HG03039 (cell line): ENCODE data around the gene CIZ1.
"Not testable (repeated sequence)": the region's sequence is repeated elsewhere in the genome, so short reads cannot be mapped to it uniquely, and the experiment has no call there.

Source experiments
- ATAC-seq: cut with Tn5 transposase; IDR thresholded peaks from one replicate; pipeline ENCODE4 v1.9.1; 2021; ENCODE audit warnings: mild to moderate bottlenecking, moderate library complexity; ENCODE audit not compliant: unreplicated experiment

CIZ1 gene

GRCh38 chr9:128148509-128149000, 42.8 kb downstream of the CIZ1 start:
- ATAC-seq, result no peak

GRCh38 chr9:128146591-128147120, 44.7 kb downstream of the CIZ1 start:
- no peak for ATAC-seq

GRCh38 chr9:128145951-128146351, 45.4 kb downstream of the CIZ1 start:
- ATAC-seq, result no peak

GRCh38 chr9:128145536-128145935, 45.8 kb downstream of the CIZ1 start:
- ATAC-seq, result no peak

- no peak for ATAC-seq
These were observed 46.9 kb downstream of the CIZ1 start for GRCh38 chr9:128144239-128145181.

GRCh38 chr9:128143525-128144238, 47.7 kb downstream of the CIZ1 start:
- ATAC-seq, result no peak

GRCh38 chr9:128142596-128142995, 48.8 kb downstream of the CIZ1 start:
- no peak for ATAC-seq

GRCh38 chr9:128142061-128142460, 49.3 kb downstream of the CIZ1 start:
- ATAC-seq, result no peak

GRCh38 chr9:128141604-128142003, 49.8 kb downstream of the CIZ1 start:
- no peak for ATAC-seq

GRCh38 chr9:128139621-128140020, 51.8 kb downstream of the CIZ1 start:
- no peak for ATAC-seq

- ATAC-seq, result no peak
These were observed 53.4 kb downstream of the CIZ1 start for GRCh38 chr9:128138001-128138400.

- ATAC-seq, result no peak
These were observed 54.3 kb downstream of the CIZ1 start for GRCh38 chr9:128136816-128137793.

GRCh38 chr9:128135561-128135960, 55.8 kb downstream of the CIZ1 start:
- not testable (repeated sequence) for ATAC-seq

- ATAC-seq, result not testable (repeated sequence)
These were observed 59.2 kb downstream of the CIZ1 start for GRCh38 chr9:128132139-128132538.

GRCh38 chr9:128131346-128131745, 60.0 kb downstream of the CIZ1 start:
- ATAC-seq, result not testable (repeated sequence)

GRCh38 chr9:128130651-128131050, 60.7 kb downstream of the CIZ1 start:
- not testable (repeated sequence) for ATAC-seq

- ATAC-seq, result not testable (repeated sequence)
These were observed 61.3 kb downstream of the CIZ1 start for GRCh38 chr9:128129976-128130590.

- no peak for ATAC-seq
These were observed 62.4 kb downstream of the CIZ1 start for GRCh38 chr9:128128836-128129590.
